ENCODE measurements around the gene RUVBL1.

GRCh38 chr3:128068156-128068620 lies 55.4 kb downstream of the RUVBL1 start:
- TF ChIP-seq CTCF (IDR thresholded peaks at IDR 0.05) (peak in 3 of 4 experiments; percentile 26 to 58 (median 36)), POLR2AphosphoS5 (IDR thresholded peaks at IDR 0.05) (no peak), EP300 (IDR thresholded peaks at IDR 0.05) (no peak), POLR2A (IDR thresholded peaks at IDR 0.05) (no peak)

All from sigmoid colon (tissue), 4 donors.